Measurements from ENCODE around the gene HAUS1.
"Not testable (repeated sequence)": the region's sequence is repeated elsewhere in the genome, so short reads cannot be mapped to it uniquely, and the experiment has no call there.

HAUS1 gene

DNA sequence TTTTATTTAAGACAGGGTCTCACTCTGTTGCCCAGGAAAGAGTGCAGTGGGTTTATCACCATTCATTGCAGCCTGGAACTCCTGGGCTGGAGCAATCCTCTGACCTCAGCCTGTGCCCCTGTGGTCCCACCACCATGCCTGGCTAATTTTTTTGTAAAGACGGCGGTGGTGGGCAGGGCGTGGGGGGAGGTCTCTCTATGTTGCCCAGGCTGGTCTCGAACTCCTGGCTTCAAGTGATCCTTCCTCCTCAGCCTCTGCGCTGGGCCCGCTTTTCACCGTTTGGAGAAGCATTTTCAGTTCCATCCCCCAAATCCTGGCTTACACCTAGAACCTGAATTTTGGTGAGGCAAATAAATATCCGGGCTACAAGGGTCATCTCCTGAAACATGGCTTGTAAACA lies 4.7 kb upstream of the HAUS1 start:
- TF ChIP-seq, protein P1, sequence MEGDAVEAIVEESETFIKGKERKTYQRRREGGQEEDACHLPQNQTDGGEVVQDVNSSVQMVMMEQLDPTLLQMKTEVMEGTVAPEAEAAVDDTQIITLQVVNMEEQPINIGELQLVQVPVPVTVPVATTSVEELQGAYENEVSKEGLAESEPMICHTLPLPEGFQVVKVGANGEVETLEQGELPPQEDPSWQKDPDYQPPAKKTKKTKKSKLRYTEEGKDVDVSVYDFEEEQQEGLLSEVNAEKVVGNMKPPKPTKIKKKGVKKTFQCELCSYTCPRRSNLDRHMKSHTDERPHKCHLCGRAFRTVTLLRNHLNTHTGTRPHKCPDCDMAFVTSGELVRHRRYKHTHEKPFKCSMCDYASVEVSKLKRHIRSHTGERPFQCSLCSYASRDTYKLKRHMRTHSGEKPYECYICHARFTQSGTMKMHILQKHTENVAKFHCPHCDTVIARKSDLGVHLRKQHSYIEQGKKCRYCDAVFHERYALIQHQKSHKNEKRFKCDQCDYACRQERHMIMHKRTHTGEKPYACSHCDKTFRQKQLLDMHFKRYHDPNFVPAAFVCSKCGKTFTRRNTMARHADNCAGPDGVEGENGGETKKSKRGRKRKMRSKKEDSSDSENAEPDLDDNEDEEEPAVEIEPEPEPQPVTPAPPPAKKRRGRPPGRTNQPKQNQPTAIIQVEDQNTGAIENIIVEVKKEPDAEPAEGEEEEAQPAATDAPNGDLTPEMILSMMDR (IDR thresholded peaks at IDR 0.05) = no peak
- no peak for TF ChIP-seq ZFX (IDR thresholded peaks at IDR 0.05; ENCODE audit: borderline replicate concordance)
- no peak overlapping the region for H3K27ac ChIP-seq

DNA sequence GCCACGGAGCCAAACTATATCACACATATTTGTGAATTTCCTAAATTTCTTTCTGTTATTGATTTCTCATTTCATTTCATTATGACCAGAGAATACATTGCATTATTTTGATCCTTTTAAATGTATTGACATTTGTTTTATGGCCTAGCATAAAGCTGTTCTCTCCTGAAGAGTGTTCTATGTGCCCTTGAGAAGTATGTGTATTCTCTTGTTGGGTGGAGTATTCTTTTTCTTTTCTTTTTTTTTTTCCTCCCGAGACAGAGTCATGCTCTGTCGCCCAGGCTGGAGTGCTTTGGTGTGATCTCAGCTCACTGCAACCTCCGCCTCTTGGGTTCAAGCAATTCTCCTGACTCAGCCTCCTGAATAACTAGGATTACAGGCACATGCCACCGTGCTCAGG lies 5.2 kb downstream of the HAUS1 start:
- TF ChIP-seq, protein P1 (IDR thresholded peaks at IDR 0.05) = no peak
- TF ChIP-seq ZFX (IDR thresholded peaks at IDR 0.05; ENCODE audit: borderline replicate concordance) = no peak
- H3K27ac ChIP-seq = no peak overlapping the region

DNA sequence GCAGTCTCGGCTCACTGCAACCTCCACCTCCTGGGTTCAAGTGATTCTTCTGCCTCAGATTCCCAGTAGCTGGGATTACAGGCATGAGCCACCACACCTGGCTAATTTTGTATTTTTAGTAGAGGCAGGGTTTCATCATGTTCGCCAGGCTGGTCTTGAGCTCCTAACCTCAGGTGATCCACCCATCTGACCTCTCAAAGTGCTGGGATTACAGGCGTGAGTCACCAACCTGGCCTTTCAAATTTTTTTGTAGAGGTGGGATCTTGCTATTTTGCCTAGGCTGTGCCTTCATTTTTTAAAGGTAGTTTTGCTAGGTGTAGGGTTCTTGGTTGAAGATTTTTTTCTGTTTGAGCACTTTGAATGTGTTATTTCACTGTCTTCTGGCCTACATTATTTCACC lies 6.2 kb downstream of the HAUS1 start:
- TF ChIP-seq, protein P1 (IDR thresholded peaks at IDR 0.05) = no peak
- no peak for TF ChIP-seq ZFX (IDR thresholded peaks at IDR 0.05; ENCODE audit: borderline replicate concordance)
- no peak overlapping the region for H3K27ac ChIP-seq

DNA sequence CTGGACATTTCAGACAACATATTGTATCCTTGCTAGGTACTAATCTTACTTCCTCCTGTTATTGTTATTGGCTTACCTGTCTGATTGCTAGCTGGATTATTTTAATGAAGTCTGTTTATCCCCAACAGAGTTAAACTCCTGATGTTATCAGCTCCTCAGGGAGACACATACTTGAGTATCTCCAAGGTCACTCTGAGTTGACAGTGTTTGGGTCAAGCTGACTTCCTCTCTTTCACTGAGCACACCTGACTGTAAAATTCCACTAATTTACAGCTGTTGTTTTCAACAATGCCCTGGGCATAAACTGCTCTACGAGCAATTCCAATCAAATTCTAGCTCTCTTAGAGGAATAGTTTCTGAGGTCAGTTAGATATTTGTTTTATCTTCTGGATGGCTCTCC lies 9.6 kb downstream of the HAUS1 start:
- H3K27ac ChIP-seq = no peak overlapping the region
- TF ChIP-seq ZFX (IDR thresholded peaks at IDR 0.05; ENCODE audit: borderline replicate concordance) = no peak
- TF ChIP-seq, protein P1 (IDR thresholded peaks at IDR 0.05) = no peak

DNA sequence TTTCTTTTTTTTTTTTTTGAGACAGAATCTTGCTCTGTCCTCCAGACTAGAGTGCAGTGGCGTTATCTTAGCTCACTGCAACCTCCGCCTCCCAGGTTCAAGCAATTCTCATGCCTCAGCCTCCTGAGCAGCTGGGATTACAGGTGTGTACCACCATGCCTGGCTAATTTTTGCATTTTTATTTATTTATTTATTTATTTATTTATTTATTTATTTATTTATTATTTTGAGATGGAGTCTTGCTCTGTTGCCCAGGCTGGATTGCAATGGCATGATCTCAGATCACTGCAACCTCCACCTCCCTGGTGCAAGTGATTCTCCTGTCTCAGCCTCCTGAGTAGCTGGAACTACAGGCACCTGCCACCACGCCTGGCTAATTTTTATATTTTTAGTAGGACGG lies 22.4 kb downstream of the HAUS1 start:
- H3K27ac ChIP-seq = not testable (repeated sequence)

DNA sequence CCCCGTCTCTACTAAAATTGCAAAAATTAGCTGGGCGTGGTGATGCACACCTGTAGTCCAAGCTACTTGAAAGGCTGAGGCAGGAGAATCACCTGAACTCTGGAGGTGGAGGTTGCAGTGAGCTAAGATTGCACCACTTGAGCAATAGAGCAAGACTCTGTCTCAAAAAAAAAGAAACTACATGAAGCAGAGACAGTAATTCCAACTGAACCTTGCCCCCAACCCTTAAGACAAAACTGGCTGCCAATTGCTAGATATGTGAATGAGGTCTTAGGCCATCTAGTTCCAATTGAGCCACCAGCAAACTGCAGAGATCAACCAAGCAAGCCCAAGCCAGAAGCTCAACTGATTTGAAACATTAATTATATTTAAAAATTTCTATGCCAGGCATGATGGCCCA lies 25.9 kb downstream of the HAUS1 start:
- TF ChIP-seq ZFX (IDR thresholded peaks at IDR 0.05; ENCODE audit: borderline replicate concordance) = no peak
- TF ChIP-seq, protein P1 (IDR thresholded peaks at IDR 0.05) = no peak
- H3K27ac ChIP-seq = no peak overlapping the region; the same call in 1 of the 2 replicates

DNA sequence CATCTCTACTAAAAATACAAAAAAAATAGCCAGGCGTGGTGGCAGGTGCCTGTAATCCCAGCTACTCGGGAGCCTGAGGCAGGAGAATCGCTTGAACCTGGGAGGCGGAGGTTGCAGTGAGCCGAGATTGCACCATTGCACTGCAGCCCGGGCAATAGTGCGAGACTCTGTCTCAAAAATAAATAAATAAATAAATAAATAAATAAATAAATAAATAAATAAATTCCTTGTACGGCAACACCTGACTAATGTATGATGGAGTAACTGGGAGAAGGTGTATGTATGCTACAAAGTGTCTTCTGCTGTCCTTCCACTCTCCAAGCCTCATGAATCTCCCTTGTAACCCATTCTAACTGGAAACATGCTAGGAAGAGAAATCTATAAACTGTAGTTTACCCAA lies 26.4 kb downstream of the HAUS1 start:
- not testable (repeated sequence) for H3K27ac ChIP-seq

DNA sequence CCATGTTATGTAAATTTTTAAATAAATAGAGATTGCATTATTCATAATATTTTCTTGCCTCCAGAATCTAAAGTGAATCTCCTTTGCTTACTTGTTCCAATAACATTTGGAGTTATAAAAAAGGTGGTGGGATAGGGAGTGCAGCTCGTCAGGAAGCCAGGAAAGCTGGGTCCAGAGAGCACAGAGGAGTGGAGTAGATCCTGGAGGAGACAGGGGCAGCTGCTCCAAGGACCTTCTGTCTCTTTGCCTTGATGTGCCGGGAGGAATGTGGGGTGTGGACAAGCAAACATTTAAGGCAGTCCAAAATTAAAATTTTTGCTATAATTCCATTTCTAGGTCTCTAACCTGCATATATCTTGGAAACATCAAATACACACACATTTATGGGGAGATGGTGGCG lies 29.3 kb downstream of the HAUS1 start:
- TF ChIP-seq, protein P1 (IDR thresholded peaks at IDR 0.05) = no peak
- no peak for TF ChIP-seq ZFX (IDR thresholded peaks at IDR 0.05; ENCODE audit: borderline replicate concordance)

More for the DNA sequence above, 29.3 kb downstream of the HAUS1 start:
- no peak overlapping the region for H3K27ac ChIP-seq
